ENCODE measurements around the gene CADPS2.

- TF ChIP-seq CTCF (IDR thresholded peaks at IDR 0.05 in 2 of 3, conservative IDR thresholded peaks at IDR 0.05 in 1 of 3; ENCODE audit: control insufficient read depth in 2 of 3, extremely low read depth in 1 of 3, insufficient read depth in 1 of 3, low read depth in 3 of 3, low read length in 3 of 3): no peak
- no peak for TF ChIP-seq PML (IDR thresholded peaks at IDR 0.05; ENCODE audit: low read length)
Measured at GRCh38 chr7:122343601-122344302, 542.5 kb downstream of the CADPS2 start.
